ENCODE data around the gene NKD2. TPM values are rescaled to one million over a fixed set of nuclear protein-coding genes. Genes with fewer than 3 reads are reported as not detected.
A peak's percentile ranks its signal among the peaks of the same experiment; 100 is the strongest.

Gene NKD2
- total RNA-seq, 1 donor from 2014 or later, result 20.6 TPM

DNA sequence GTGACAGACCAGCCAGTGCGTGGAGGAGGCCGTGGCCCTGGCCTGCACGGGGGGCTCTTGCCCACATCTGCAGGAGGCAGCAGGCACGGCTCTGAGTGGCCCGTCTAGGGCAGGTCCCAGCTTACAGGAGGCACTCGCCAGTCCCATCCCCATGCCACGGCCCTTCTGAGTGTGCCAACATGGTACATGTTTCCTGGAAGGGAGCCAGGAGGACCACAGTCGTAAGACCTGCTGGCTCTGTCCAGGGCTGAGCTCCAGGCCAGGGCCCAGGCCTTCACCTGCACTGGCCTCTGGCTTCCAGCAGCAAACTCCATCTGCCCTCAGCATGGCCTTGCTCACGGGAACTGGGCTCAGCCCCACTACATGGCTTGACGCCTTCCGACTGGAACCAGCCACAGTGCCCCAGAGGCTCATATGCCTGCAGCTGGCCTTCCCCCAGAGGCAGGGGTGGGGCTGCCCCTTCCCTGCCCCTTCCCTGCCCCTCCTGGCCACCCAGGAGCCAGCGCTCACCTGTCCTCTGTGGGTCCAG is 3.8 kb downstream of the NKD2 start:
- Mint-ChIP-seq H3K4me1 (peaks cover 25% of the 10 kb centered on the region), H3K27ac (ENCODE audit: unreplicated experiment) (no peak overlapping the region), H3K36me3 (ENCODE audit: low read depth) (no peaks in the 10 kb centered on the region), H3K9me3 (no peaks in the 10 kb centered on the region), H3K4me3 (peak overlapping the region; percentile 49), H3K27me3 (ENCODE audit: low read depth) (peaks cover 31% of the 10 kb centered on the region)
- TF ChIP-seq, protein P1, sequence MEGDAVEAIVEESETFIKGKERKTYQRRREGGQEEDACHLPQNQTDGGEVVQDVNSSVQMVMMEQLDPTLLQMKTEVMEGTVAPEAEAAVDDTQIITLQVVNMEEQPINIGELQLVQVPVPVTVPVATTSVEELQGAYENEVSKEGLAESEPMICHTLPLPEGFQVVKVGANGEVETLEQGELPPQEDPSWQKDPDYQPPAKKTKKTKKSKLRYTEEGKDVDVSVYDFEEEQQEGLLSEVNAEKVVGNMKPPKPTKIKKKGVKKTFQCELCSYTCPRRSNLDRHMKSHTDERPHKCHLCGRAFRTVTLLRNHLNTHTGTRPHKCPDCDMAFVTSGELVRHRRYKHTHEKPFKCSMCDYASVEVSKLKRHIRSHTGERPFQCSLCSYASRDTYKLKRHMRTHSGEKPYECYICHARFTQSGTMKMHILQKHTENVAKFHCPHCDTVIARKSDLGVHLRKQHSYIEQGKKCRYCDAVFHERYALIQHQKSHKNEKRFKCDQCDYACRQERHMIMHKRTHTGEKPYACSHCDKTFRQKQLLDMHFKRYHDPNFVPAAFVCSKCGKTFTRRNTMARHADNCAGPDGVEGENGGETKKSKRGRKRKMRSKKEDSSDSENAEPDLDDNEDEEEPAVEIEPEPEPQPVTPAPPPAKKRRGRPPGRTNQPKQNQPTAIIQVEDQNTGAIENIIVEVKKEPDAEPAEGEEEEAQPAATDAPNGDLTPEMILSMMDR (conservative IDR thresholded peaks at IDR 0.05), result no peak
- DNase-seq (ENCODE audit: low read depth, low spot score), result no peak

DNA sequence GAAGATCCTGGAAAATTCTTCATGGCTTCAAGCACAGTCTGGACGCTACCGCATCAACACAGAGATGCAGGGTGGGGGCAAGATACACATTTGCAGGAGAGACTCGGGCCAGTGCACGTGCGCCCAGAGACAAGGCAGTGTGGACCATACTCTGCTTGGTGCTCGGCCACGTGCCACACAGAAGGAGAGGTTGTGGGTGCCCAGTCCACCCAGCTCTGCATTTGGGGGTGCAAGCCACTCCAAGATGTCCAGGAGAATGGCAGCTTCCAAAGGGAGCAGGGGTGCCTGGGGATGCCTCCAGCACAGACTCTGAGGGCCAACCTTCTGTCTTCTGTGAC is 4.3 kb downstream of the NKD2 start:
- TF ChIP-seq, protein P1 (conservative IDR thresholded peaks at IDR 0.05), result no peak
- DNase-seq (ENCODE audit: low read depth, low spot score), result no peak
- Mint-ChIP-seq H3K4me1 (peaks cover 21% of the 10 kb centered on the region), H3K9me3 (no peaks in the 10 kb centered on the region), H3K27me3 (ENCODE audit: low read depth) (peaks cover 26% of the 10 kb centered on the region), H3K36me3 (ENCODE audit: low read depth) (no peaks in the 10 kb centered on the region), H3K4me3 (no peak overlapping the region), H3K27ac (ENCODE audit: unreplicated experiment) (no peak overlapping the region)

DNA sequence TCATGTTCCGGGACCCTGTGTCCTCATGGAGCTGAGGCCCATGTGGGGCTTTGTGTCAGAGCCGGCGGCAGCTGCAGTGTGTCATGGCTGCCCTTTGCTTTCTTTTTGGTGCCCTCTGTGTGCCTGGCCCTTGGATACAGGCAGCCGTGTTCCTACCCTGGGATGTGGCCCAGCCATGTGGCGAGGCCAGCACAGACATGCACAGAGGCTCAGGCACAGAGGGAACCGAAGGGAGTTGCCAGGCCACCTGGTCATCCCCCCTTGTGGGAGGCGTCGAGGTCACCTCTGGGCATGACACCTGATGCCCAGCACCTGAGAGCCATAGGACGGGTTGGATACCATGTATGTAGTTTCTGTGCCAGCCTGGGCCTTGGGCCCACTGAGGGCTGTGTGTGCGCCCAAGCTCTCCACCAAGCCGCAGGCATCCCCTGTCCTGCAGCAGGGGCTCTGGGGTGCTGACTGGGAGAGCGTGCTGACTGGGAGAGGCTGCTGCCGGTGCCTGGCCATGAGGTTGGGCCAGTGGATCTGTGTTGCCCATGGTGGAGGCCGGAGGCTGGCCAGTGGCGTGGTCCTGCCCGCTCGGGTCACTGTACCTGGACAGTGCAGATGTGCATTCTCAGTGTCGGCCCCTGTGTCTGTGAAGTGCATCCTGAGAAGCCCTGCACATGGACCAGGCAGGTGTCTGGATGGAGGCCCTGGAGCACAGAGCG is 4.8 kb downstream of the NKD2 start:
- H3K9me3 Mint-ChIP-seq, result no peaks in the 10 kb centered on the region
- H3K27me3 Mint-ChIP-seq (ENCODE audit: low read depth), result peaks cover 23% of the 10 kb centered on the region
- H3K4me1 Mint-ChIP-seq, result peaks cover 18% of the 10 kb centered on the region
- no peak overlapping the region for H3K4me3 Mint-ChIP-seq
- TF ChIP-seq, protein P1 (conservative IDR thresholded peaks at IDR 0.05), result no peak
- no peaks in the 10 kb centered on the region for H3K36me3 Mint-ChIP-seq (ENCODE audit: low read depth)
- no peak overlapping the region for H3K27ac Mint-ChIP-seq (ENCODE audit: unreplicated experiment)
- DNase-seq (ENCODE audit: low read depth, low spot score), result no peak

DNA sequence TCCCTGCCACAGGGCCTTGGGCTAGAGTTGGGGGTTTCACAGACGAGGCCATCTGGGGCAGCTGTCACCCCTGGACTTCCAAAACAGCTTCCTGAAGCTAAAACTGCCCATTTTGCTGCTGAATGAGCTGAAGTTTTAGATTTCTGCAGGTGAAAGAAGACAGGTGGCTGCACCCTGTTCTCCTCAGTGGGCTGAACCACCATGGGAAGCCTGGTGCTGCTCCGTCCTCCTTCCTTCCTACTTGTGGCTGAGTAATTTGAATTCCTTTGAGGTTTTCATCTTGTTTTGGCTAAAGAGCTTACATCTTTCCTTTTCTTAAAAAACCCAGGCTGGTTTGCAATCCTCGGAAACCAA is 5.3 kb downstream of the NKD2 start:
- Mint-ChIP-seq H3K36me3 (ENCODE audit: low read depth) (no peaks in the 10 kb centered on the region), H3K9me3 (no peaks in the 10 kb centered on the region), H3K4me1 (peaks cover 18% of the 10 kb centered on the region), H3K27me3 (ENCODE audit: low read depth) (peaks cover 23% of the 10 kb centered on the region), H3K27ac (ENCODE audit: unreplicated experiment) (no peak overlapping the region), H3K4me3 (no peak overlapping the region)
- DNase-seq (ENCODE audit: low read depth, low spot score), result no peak
- TF ChIP-seq, protein P1 (conservative IDR thresholded peaks at IDR 0.05), result no peak

DNA sequence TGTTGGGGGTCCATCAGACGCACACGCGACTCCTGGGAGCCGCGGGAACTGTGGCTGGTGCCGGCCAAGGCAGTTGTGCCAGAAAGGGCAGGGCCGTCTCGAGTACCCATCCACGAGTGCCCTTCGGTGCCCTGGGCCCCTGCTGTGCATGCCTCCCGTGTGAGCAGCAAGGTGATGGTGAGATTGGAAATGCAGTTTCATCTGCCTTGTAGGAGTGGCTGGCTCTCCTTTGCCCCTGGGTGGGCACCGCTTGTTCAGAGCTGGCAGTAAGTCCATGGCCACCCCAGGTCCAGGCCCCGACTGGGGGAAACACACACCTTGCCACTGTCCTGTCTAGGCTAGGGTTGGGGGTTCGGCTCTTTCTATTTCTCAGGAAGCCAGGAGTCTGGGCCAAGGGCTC is 5.7 kb downstream of the NKD2 start:
- Mint-ChIP-seq H3K27ac (ENCODE audit: unreplicated experiment) (no peak overlapping the region), H3K36me3 (ENCODE audit: low read depth) (no peaks in the 10 kb centered on the region), H3K9me3 (no peaks in the 10 kb centered on the region), H3K27me3 (ENCODE audit: low read depth) (peaks cover 23% of the 10 kb centered on the region), H3K4me3 (no peak overlapping the region), H3K4me1 (peaks cover 18% of the 10 kb centered on the region)
- TF ChIP-seq, protein P1 (conservative IDR thresholded peaks at IDR 0.05), result no peak
- no peak for DNase-seq (ENCODE audit: low read depth, low spot score)
